ENCODE measurements around the gene PCDH15.

Gene PCDH15

DNA sequence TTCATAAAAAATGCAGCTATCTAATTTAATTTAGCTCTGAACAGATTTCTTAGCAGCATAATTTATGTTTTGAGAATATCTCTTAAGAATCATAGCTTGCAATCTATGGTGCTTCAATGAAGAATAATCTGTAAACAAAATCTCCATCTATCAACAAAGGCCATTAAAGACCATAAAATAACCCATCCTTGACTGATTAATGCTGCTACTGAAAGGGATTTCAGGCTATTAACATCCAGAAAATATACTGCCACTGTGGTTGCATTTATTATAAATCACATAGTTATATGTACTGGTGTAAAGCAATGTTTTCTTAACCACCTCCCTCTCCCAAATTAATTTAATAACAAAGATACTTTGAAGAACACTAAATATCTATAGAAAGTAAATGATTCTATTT lies 191.6 kb downstream of the PCDH15 start:
- Histone ChIP-seq H3K9me3 (no peaks in the 10 kb centered on the region), H3K36me3 (no peaks in the 10 kb centered on the region), H3K27me3 (no peaks in the 10 kb centered on the region), H3K27ac (no peak overlapping the region), H3K4me3 (ENCODE audit: low read depth in 1 of 2, low read length in 1 of 2) (no peak overlapping the region), H3K4me1 (ENCODE audit: control insufficient read depth in 1 of 2, insufficient read depth in 1 of 2, low read depth in 1 of 2, low read length in 1 of 2) (no peaks in the 10 kb centered on the region)
- TF ChIP-seq, protein P1, sequence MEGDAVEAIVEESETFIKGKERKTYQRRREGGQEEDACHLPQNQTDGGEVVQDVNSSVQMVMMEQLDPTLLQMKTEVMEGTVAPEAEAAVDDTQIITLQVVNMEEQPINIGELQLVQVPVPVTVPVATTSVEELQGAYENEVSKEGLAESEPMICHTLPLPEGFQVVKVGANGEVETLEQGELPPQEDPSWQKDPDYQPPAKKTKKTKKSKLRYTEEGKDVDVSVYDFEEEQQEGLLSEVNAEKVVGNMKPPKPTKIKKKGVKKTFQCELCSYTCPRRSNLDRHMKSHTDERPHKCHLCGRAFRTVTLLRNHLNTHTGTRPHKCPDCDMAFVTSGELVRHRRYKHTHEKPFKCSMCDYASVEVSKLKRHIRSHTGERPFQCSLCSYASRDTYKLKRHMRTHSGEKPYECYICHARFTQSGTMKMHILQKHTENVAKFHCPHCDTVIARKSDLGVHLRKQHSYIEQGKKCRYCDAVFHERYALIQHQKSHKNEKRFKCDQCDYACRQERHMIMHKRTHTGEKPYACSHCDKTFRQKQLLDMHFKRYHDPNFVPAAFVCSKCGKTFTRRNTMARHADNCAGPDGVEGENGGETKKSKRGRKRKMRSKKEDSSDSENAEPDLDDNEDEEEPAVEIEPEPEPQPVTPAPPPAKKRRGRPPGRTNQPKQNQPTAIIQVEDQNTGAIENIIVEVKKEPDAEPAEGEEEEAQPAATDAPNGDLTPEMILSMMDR (IDR thresholded peaks at IDR 0.05), result no peak

DNA sequence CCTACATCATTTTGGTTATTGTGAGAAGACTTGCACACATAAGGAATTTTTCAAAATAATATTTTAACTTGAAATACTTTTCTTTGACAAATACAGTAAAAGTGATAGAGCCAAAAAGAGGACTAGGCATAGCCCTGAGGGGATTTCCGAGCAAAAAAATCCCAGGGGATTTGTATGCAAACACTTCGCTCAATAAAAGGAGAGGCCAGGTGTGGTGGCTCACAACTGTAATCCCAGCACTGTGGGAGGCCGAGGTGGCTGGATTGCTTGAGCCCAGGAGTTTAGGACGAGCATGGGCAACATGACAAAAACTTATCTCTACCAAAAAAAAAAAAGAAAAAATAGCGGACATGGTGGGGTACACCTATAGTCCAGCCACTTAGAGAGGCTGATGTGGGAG lies 193.0 kb downstream of the PCDH15 start:
- no peak overlapping the region for H3K4me3 ChIP-seq (ENCODE audit: low read depth in 1 of 2, low read length in 1 of 2)
- H3K27ac ChIP-seq, result no peak overlapping the region
- no peaks in the 10 kb centered on the region for H3K4me1 ChIP-seq (ENCODE audit: control insufficient read depth in 1 of 2, insufficient read depth in 1 of 2, low read depth in 1 of 2, low read length in 1 of 2)
- no peaks in the 10 kb centered on the region for H3K27me3 ChIP-seq
- no peaks in the 10 kb centered on the region for H3K36me3 ChIP-seq
- no peaks in the 10 kb centered on the region for H3K9me3 ChIP-seq
- TF ChIP-seq, protein P1 (IDR thresholded peaks at IDR 0.05), result no peak

DNA sequence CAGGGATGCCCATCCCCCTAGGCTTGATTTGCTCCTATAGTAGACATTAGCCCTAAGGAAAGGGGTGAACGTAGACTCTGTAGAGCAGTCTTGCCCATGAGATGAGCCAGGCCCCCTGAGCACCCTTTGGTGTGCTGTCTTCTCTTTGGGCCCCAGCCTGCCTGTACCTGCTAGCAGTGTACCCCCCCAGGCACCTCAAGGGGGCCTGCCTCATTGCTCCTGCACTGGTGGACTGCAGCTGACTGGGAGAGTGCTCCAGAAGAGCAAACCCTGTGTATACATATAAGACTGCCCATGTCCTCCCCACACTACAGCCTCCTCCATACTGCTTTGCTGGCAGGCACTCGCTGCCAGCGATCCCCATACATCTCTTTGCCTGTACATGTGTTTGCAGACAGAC lies 206.7 kb downstream of the PCDH15 start:
- no peak overlapping the region for H3K4me3 ChIP-seq (ENCODE audit: low read depth in 1 of 2, low read length in 1 of 2)
- TF ChIP-seq, protein P1 (IDR thresholded peaks at IDR 0.05), result no peak

DNA sequence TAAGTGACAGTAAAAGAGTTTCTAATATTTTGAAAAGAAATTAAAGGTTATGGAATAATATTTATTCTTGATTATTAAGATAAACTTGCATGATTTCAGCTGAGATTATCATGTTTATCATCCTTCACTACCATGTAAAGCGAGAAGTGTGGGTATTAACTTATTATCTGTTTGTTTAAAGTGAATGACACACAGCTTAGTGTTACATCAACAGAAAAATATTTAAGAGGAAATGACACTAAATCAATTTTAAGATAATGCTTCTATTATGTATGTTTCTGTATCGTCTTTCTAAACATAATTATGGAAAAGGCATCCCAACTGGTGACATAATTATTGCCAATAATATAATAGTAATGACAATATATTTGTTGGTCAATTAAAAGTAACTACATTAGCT lies 213.1 kb downstream of the PCDH15 start:
- Histone ChIP-seq H3K4me3 (ENCODE audit: low read depth in 1 of 2, low read length in 1 of 2) (no peak overlapping the region), H3K4me1 (ENCODE audit: control insufficient read depth in 1 of 2, insufficient read depth in 1 of 2, low read depth in 1 of 2, low read length in 1 of 2) (no peaks in the 10 kb centered on the region), H3K27ac (no peak overlapping the region), H3K36me3 (no peaks in the 10 kb centered on the region), H3K9me3 (no peaks in the 10 kb centered on the region), H3K27me3 (no peaks in the 10 kb centered on the region)
- TF ChIP-seq, protein P1 (IDR thresholded peaks at IDR 0.05), result no peak

More for the DNA sequence above, 206.7 kb downstream of the PCDH15 start:
- H3K36me3 ChIP-seq, result no peaks in the 10 kb centered on the region
- H3K9me3 ChIP-seq, result no peaks in the 10 kb centered on the region
- H3K27me3 ChIP-seq, result no peaks in the 10 kb centered on the region
- H3K4me1 ChIP-seq (ENCODE audit: control insufficient read depth in 1 of 2, insufficient read depth in 1 of 2, low read depth in 1 of 2, low read length in 1 of 2), result no peaks in the 10 kb centered on the region
- no peak overlapping the region for H3K27ac ChIP-seq

DNA sequence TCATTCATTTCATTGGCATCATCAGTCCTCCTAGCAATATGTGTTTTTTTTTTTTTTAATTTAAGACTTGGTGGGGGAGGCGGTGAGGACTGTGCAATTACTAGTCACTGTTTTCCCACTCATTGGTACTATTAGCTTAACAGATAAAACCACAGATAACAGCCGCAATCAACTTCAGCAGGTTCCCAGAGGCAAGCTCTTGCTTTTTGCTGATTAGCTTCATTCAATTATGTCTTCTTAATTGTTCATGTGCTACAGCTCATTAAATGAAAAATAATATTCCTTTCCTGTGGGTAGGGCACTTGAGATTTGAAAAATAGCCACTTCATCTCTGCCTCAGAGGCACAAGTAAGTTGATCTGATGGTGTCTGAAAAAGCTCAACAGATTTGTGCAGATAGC lies 215.5 kb downstream of the PCDH15 start:
- Histone ChIP-seq H3K36me3 (no peaks in the 10 kb centered on the region), H3K27me3 (no peaks in the 10 kb centered on the region), H3K9me3 (no peaks in the 10 kb centered on the region), H3K4me1 (ENCODE audit: control insufficient read depth in 1 of 2, insufficient read depth in 1 of 2, low read depth in 1 of 2, low read length in 1 of 2) (no peaks in the 10 kb centered on the region), H3K4me3 (ENCODE audit: low read depth in 1 of 2, low read length in 1 of 2) (no peak overlapping the region), H3K27ac (no peak overlapping the region)
- TF ChIP-seq, protein P1 (IDR thresholded peaks at IDR 0.05), result no peak

DNA sequence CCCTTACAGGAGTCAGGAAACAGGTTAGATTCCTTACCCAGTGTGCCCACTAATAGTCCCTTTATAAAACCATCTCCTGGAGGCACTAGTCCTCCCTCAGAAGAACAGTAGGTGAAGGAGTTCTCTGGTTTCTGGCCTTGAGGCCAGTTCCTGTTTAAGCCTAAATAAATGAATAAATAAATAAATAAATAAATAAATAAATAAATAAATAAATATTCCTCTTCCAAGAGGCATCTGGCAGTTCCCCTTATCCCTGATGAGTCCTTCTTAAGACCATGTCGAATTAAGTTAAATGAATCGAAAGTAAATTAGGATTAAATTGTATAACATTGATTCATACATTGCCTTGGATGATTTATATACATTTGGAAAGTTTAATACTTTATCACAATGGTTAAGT lies 223.3 kb downstream of the PCDH15 start:
- no peak overlapping the region for H3K27ac ChIP-seq
- no peaks in the 10 kb centered on the region for H3K27me3 ChIP-seq
- no peaks in the 10 kb centered on the region for H3K36me3 ChIP-seq
- no peaks in the 10 kb centered on the region for H3K4me1 ChIP-seq (ENCODE audit: control insufficient read depth in 1 of 2, insufficient read depth in 1 of 2, low read depth in 1 of 2, low read length in 1 of 2)
- no peaks in the 10 kb centered on the region for H3K9me3 ChIP-seq
- TF ChIP-seq, protein P1 (IDR thresholded peaks at IDR 0.05), result no peak
- no peak overlapping the region for H3K4me3 ChIP-seq (ENCODE audit: low read depth in 1 of 2, low read length in 1 of 2)

Data from neutrophil (primary cell).